ENCODE results near the gene SMIM35.

GRCh38 chr11:117976445-117976844 is 110.3 kb downstream of the SMIM35 start:
- no peak for TF ChIP-seq CTCF (conservative IDR thresholded peaks at IDR 0.05 in 1 of 2, IDR thresholded peaks at IDR 0.05 in 1 of 2; ENCODE audit: extremely low read depth in 1 of 2, insufficient read depth in 1 of 2, low read depth in 1 of 2, low read length in 2 of 2)
- TF ChIP-seq EZH2 (IDR thresholded peaks at IDR 0.05; ENCODE audit: borderline replicate concordance, low read length) = no peak

Measured in mammary epithelial cell (primary cell).